RWPE2 (cell line): ENCODE measurements around the gene NPAS4.
A peak's percentile ranks its signal among the peaks of the same experiment; 100 is the strongest.

ENCODE experiments used
- ATAC-seq: fragments of 200-7000 bp; cut with Tn5 transposase; 3 replicates; pipeline ENCODE4 v1.9.1; 2021; ENCODE audit warnings: low read depth
- DNase-seq: peaks from one replicate; pipeline ENCODE4 v3.0.0-alpha.2; 2020; ENCODE audit warnings: low spot score
- H3K27ac ChIP-seq: fragments of 450-650 bp; 2 replicates; pipeline ENCODE4 v1.5.1; 2017; ENCODE audit warnings: mild to moderate bottlenecking; ENCODE audit not compliant: poor library complexity, severe bottlenecking
- H3K27me3 ChIP-seq: fragments of 250-450 bp; sonication (Bioruptor Pico); 2 replicates; pipeline ENCODE4 v1.5.1; 2021; ENCODE audit warnings: mild to moderate bottlenecking, moderate library complexity; ENCODE audit not compliant: insufficient read depth, poor library complexity, severe bottlenecking
- H3K36me3 ChIP-seq: fragments of 250-450 bp; sonication (Bioruptor Pico); 2 replicates; pipeline ENCODE4 v1.5.1; 2020; ENCODE audit warnings: low read depth, mild to moderate bottlenecking, moderate library complexity
- H3K4me1 ChIP-seq: fragments of 250-450 bp; sonication (Bioruptor Pico); 2 replicates; pipeline ENCODE4 v1.5.1; 2021; ENCODE audit warnings: mild to moderate bottlenecking, moderate library complexity; ENCODE audit not compliant: insufficient read depth, poor library complexity, severe bottlenecking
- H3K4me3 ChIP-seq: fragments of 250-450 bp; sonication (Bioruptor Pico); 2 replicates; pipeline ENCODE4 v1.5.1; 2021; ENCODE audit warnings: mild to moderate bottlenecking, moderate library complexity; ENCODE audit not compliant: severe bottlenecking
- H3K9me3 ChIP-seq: fragments of 250-450 bp; sonication (Bioruptor Pico); 2 replicates; pipeline ENCODE4 v1.5.1; 2021; ENCODE audit warnings: mild to moderate bottlenecking, moderate library complexity; ENCODE audit not compliant: severe bottlenecking
- TF ChIP-seq, protein P1 (sequence below): fragments of 450-650 bp; IDR thresholded peaks from one replicate; pipeline ENCODE4 v1.5.1; 2017; ENCODE audit warnings: mild to moderate bottlenecking, moderate library complexity; ENCODE audit not compliant: poor library complexity, severe bottlenecking

NPAS4 gene

DNA sequence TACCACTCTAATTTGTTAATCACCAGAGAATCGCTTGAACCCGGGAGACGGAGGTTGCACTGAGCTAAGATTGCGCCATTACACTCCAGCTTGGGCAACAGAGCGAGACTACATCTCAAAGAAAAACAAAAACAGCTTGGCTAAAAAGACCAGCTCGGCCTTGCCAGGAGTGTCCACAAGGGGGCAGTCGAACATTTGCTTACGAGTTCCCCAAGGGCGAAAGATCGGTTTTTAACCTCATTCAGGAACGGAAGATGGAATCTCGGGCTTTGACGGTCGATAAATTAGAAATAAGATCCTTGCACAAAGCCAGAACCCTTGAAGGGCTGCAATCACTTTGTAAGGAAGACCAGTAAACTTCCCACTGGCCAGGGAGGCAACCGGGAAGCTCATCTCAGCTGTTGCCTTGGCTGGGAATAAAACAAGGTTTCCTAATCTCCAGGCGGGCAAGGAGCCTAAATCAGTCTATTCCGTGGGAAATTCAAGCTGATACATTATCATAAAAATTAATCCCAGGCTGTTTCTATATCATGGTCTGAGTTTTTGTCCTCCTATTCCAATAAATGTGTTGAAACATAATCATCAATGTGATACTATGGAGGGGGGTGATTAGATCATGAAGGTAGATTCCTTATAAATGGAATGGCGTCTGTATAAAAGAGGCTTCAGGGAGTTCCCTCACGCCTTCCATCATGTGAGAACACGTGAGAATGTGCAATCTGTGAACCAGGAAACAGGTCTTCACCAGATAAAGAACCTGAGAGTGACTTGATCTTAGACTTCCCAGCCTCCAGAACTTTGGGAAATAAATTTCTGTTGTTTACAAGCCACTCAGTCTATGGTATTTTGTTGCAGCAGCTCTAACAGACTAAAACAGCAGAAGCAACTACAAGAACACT lies 34.4 kb upstream of the NPAS4 start:
- Histone ChIP-seq H3K9me3 (no peaks in the 10 kb centered on the region), H3K4me1 (no peaks in the 10 kb centered on the region), H3K4me3 (no peak overlapping the region), H3K27me3 (no peaks in the 10 kb centered on the region), H3K36me3 (no peaks in the 10 kb centered on the region), H3K27ac (no peak overlapping the region)
- ATAC-seq (peak; percentile 67), DNase-seq (no peak)
- TF ChIP-seq, protein P1, sequence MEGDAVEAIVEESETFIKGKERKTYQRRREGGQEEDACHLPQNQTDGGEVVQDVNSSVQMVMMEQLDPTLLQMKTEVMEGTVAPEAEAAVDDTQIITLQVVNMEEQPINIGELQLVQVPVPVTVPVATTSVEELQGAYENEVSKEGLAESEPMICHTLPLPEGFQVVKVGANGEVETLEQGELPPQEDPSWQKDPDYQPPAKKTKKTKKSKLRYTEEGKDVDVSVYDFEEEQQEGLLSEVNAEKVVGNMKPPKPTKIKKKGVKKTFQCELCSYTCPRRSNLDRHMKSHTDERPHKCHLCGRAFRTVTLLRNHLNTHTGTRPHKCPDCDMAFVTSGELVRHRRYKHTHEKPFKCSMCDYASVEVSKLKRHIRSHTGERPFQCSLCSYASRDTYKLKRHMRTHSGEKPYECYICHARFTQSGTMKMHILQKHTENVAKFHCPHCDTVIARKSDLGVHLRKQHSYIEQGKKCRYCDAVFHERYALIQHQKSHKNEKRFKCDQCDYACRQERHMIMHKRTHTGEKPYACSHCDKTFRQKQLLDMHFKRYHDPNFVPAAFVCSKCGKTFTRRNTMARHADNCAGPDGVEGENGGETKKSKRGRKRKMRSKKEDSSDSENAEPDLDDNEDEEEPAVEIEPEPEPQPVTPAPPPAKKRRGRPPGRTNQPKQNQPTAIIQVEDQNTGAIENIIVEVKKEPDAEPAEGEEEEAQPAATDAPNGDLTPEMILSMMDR, result peak; percentile 92

DNA sequence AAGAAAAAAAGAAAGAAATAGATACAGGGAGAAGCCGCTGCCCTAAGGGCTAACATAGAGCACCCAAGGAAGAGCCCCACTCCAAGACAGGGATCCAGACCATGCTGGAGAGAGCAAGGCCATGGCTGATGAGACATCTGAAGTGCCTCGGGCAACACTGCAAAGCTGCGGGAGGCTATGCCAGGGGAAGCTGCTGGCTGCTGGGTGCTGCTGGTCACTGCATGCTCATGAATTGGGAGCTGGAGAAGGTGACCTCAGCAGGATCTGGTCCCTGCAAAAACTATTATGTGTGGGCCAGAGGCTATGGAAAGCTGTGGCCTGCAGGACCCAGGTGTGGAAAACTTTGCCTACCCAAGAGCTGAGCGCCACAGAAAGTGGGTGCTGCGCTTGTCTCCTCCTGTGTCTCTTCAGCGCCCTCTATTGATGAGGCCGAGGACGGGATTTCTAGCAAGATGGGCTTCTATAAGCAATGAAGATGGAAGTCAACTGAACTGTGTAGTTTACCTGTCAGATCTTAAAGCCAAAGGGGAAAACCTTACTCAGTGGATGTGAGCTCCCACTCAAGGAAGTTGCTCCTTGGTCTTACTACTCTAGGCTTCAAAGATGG lies 32.0 kb upstream of the NPAS4 start:
- H3K4me1 ChIP-seq, result no peaks in the 10 kb centered on the region
- TF ChIP-seq, protein P1, result peak; percentile 80
- no peaks in the 10 kb centered on the region for H3K36me3 ChIP-seq
- DNase-seq (no peak), ATAC-seq (peak; percentile 79)
- no peaks in the 10 kb centered on the region for H3K9me3 ChIP-seq
- no peaks in the 10 kb centered on the region for H3K27me3 ChIP-seq
- no peak overlapping the region for H3K27ac ChIP-seq
- no peak overlapping the region for H3K4me3 ChIP-seq

DNA sequence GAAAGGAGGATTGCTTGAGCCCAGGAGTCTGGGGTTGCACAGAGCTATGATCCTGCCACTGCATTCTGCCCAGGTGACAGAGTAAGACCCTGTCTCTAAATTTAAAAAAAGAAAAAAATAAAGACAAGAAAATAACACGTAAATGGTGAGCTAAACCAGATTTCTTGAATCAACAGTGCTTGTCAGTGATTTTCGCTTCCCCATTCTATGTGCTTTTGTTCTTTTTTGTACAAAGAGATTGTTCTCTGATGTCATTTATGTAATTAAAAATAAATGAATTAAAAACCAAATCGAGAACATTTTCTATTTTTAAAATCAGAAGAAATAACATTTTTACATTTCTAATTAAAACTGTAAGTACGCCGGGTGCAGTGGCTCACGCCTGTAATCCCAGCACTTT lies 29.5 kb upstream of the NPAS4 start:
- TF ChIP-seq, protein P1, result no peak
- H3K4me1 ChIP-seq, result no peaks in the 10 kb centered on the region
- DNase-seq, result no peak
- H3K36me3 ChIP-seq, result no peaks in the 10 kb centered on the region
- H3K4me3 ChIP-seq, result no peak overlapping the region
- ATAC-seq, result no peak
- H3K27me3 ChIP-seq, result peaks cover 4% of the 10 kb centered on the region
- H3K27ac ChIP-seq, result no peak overlapping the region
- no peaks in the 10 kb centered on the region for H3K9me3 ChIP-seq

DNA sequence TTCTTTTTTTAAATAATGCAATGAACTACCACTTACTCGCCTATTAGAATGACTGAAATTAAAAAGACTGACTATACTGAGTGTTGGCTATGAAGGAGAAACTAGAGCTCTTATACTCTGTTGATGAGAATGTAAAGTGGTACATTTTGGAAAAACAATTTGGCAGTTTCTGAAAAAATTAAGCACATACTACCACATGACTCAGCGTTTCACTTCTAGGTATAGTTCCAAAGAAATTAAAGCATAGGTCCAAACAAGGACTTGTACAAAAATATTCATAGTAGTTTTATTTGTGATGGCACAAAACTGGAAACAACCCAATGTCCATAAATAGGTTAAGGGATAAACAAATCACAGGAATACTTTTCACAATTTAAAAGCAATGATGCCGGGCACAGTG lies 26.9 kb upstream of the NPAS4 start:
- no peaks in the 10 kb centered on the region for H3K36me3 ChIP-seq
- ATAC-seq, result no peak
- H3K27me3 ChIP-seq, result peaks cover 4% of the 10 kb centered on the region
- H3K4me1 ChIP-seq, result no peaks in the 10 kb centered on the region
- no peak for DNase-seq
- TF ChIP-seq, protein P1, result no peak
- no peak overlapping the region for H3K27ac ChIP-seq
- no peaks in the 10 kb centered on the region for H3K9me3 ChIP-seq
- no peak overlapping the region for H3K4me3 ChIP-seq

DNA sequence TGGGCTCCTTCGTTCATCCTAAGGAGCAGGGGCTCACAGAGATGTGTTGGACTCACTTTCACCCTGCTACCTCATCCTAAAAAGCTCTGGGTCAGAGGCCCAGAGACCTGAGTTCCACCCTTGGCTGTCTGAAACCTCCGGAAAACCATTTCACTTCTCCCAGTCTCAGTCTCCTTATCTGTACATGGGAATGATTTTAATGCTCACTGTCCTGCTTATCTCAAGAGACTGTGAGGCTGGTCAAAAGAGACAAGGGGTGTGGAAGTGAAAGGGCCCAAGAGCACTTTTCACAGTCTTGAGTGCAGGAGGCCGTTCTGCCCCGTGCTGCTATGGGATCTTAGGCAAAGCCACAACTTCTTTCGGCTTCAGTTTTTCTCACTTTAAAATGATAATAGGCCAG lies 13.2 kb upstream of the NPAS4 start:
- Histone ChIP-seq H3K4me3 (no peak overlapping the region), H3K4me1 (no peaks in the 10 kb centered on the region), H3K27me3 (peaks cover 29% of the 10 kb centered on the region), H3K36me3 (no peaks in the 10 kb centered on the region), H3K9me3 (no peaks in the 10 kb centered on the region), H3K27ac (no peak overlapping the region)
- ATAC-seq (no peak), DNase-seq (no peak)
- TF ChIP-seq, protein P1, result no peak
